ENCODE results near the gene PIMREG.

Gene PIMREG

DNA sequence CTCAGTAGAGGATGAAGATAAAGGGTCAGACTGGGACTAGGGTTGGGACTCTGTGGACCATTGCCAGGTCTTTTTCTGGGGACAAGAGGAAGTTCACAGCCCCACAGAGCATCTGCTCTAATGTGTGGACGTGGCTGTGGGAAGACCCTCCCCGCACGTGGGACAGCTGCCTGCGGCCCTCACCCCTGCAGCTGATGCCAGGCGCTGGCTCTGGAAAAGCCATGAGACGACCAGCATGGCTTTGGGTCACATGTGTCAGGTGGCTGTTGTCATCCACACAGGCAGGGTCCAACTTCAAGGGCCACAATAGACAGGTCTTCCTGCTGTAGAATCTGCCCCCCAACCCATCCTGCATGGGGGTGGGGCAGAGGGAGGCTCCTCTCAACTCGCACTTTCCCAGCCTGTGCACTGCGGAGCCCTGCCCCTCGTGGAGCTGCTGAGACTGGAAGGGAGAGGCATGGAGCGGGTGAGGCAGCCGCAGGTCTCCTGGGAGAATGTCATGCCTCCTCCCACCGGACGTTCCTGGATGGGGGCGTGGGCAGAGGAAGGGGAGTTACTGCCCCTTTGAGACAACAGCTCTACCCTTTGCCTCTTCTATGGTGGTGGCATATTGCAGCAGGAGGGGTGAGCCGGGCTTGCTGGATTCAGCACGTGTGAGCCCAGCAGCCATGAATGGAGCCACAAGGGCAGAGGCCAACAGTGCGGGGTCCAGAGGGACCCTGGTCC is 53.4 kb downstream of the PIMREG start:
- Histone ChIP-seq H3K4me1 (ENCODE audit: control insufficient read depth, insufficient read depth, low read length) (peaks cover 7% of the 10 kb centered on the region), H3K36me3 (ENCODE audit: insufficient read depth, low read length) (no peaks in the 10 kb centered on the region), H3K4me2 (ENCODE audit: low read length) (no peak overlapping the region), H3K27me3 (ENCODE audit: control insufficient read depth, insufficient read depth, low read length) (no peaks in the 10 kb centered on the region), H3K9ac (ENCODE audit: low read depth, low read length) (no peak overlapping the region), H3K9me3 (replicated peaks; ENCODE audit: low read length) (no peaks in the 10 kb centered on the region), H3K4me3 (ENCODE audit: low read length) (no peak overlapping the region)

DNA sequence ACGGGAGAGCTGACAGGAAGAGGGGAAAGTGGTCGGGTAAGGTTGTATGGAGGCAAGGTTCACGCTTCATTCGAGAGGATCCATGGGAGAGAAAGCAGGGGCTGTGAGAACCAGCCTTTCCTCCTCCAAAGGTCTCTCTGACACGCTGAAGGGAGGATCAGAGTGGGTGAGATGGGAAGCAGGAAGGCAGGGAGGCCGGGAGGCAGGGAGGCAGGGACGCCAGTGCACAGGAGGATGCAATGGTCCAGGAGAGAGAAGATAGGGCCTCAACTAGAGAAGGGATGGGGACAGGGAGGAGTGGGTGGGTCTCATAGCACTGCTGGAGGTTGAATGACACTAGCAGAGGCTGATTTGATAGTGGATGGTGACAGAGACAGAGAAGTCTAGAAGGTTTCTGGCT is 54.1 kb downstream of the PIMREG start:
- Histone ChIP-seq H3K27me3 (ENCODE audit: control insufficient read depth, insufficient read depth, low read length) (no peaks in the 10 kb centered on the region), H3K4me3 (ENCODE audit: low read length) (no peak overlapping the region), H3K36me3 (ENCODE audit: insufficient read depth, low read length) (no peaks in the 10 kb centered on the region), H3K4me1 (ENCODE audit: control insufficient read depth, insufficient read depth, low read length) (peaks cover 7% of the 10 kb centered on the region), H3K4me2 (ENCODE audit: low read length) (no peak overlapping the region), H3K9ac (ENCODE audit: low read depth, low read length) (no peak overlapping the region), H3K9me3 (replicated peaks; ENCODE audit: low read length) (no peaks in the 10 kb centered on the region)

DNA sequence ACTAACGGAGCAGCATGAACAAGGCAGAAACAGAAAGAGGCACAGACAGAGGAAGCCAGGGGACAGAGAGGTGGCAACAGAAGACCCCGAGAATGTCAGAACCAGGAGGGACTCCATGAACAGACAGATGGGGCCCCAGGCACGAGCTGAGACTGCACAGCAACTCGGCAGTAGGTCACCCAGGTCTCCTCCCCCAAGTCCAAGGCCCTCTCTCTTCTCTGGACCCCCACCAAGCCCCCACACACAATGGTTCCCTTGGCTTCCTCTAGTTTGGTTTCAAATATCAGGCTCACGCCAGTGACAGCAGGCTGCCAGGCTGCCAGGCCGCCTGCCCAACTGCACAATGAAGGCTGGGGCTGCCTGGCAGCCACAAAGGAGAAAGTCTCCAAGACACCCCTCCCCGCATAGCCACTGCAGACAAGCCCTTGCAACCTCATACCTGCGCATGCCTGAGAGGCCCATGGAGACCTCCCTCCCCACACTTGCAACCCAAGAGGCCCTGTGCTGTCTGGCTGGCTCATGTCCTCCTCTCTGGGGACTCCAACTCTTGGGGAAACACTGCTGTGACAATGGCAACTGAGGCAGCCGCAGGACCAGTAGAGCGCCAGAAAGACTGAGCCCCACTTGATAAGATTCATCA is 54.8 kb downstream of the PIMREG start:
- H3K9ac ChIP-seq (ENCODE audit: low read depth, low read length): no peak overlapping the region
- H3K27me3 ChIP-seq (ENCODE audit: control insufficient read depth, insufficient read depth, low read length): no peaks in the 10 kb centered on the region
- no peak overlapping the region for H3K4me3 ChIP-seq (ENCODE audit: low read length)
- H3K36me3 ChIP-seq (ENCODE audit: insufficient read depth, low read length): no peaks in the 10 kb centered on the region
- peaks cover 7% of the 10 kb centered on the region for H3K4me1 ChIP-seq (ENCODE audit: control insufficient read depth, insufficient read depth, low read length)
- no peaks in the 10 kb centered on the region for H3K9me3 ChIP-seq (replicated peaks; ENCODE audit: low read length)
- no peak overlapping the region for H3K4me2 ChIP-seq (ENCODE audit: low read length)
